GM12875 (cell line): ENCODE data around the gene RAB28.

Source experiments
- H3K4me3 ChIP-seq: one replicate; pipeline ENCODE4 v1.5.1; 2011; ENCODE audit warnings: low read depth, low read length, control low read depth
- CTCF ChIP-seq: IDR thresholded peaks from 2 replicates; pipeline ENCODE4 v1.5.1; 2011; ENCODE audit warnings: low read depth, mild to moderate bottlenecking, control low read depth, inconsistent platforms, low read length, moderate library complexity, borderline replicate concordance; ENCODE audit not compliant: insufficient read depth

Gene RAB28

GRCh38 chr4:13504374-13504773 lies 20.2 kb upstream of the RAB28 start:
- no peak overlapping the region for H3K4me3 ChIP-seq
- no peak for TF ChIP-seq CTCF

GRCh38 chr4:13498469-13498868 lies 14.3 kb upstream of the RAB28 start:
- no peak for TF ChIP-seq CTCF
- no peak overlapping the region for H3K4me3 ChIP-seq

- H3K4me3 ChIP-seq: no peak overlapping the region
- no peak for TF ChIP-seq CTCF
Measured at GRCh38 chr4:13496605-13497004, 12.5 kb upstream of the RAB28 start.

GRCh38 chr4:13495753-13496152 lies 11.6 kb upstream of the RAB28 start:
- no peak for TF ChIP-seq CTCF
- H3K4me3 ChIP-seq: no peak overlapping the region

- TF ChIP-seq CTCF: no peak
- no peak overlapping the region for H3K4me3 ChIP-seq
Measured at GRCh38 chr4:13493793-13494192, 9.7 kb upstream of the RAB28 start.

GRCh38 chr4:13492747-13493146 lies 8.6 kb upstream of the RAB28 start:
- TF ChIP-seq CTCF: no peak
- H3K4me3 ChIP-seq: no peak overlapping the region

GRCh38 chr4:13484749-13485221 lies 645 bp upstream of the RAB28 start:
- H3K4me3 ChIP-seq: peak overlapping the region; percentile 91
- no peak for TF ChIP-seq CTCF
